ENCODE results near the gene ZNF428. TPM values are rescaled to one million over a fixed set of nuclear protein-coding genes. Genes with fewer than 3 reads are reported as not detected.

The ZNF428 gene
- total RNA-seq, 2 donors from 2014 or later: 51.7 to 108 TPM

- no peak for DNase-seq (ENCODE audit: low spot score)
- Histone ChIP-seq H3K36me3 (peaks cover 0 to 16% of the 10 kb centered on the region in 2 donors), H3K27ac (peak overlapping the region; percentile 94 to 97), H3K4me1 (replicated peaks) (peaks cover 15% of the 10 kb centered on the region), H3K4me3 (peak overlapping the region in 1 of 2 donors; percentile 59), H3K9me3 (no peaks in the 10 kb centered on the region), H3K27me3 (replicated peaks; ENCODE audit: insufficient read depth) (no peaks in the 10 kb centered on the region)
- intact Hi-C loops (cut with DNase I): loop anchor here (2.0 kb wide), 1 partner anchor 59 kb away; no protein-coding TSS in a partner anchor
- no peak for TF ChIP-seq POLR2AphosphoS5 (IDR thresholded peaks at IDR 0.05)
- TF ChIP-seq CTCF (IDR thresholded peaks at IDR 0.05): no peak
- TF ChIP-seq POLR2A (IDR thresholded peaks at IDR 0.05): no peak
- WGBS: 89% methylated on average over 10 of the region's 10 CpGs
Measured at GRCh38 chr19:43594081-43594697, 25.2 kb downstream of the ZNF428 start.

GRCh38 chr19:43592800-43593350 is 26.6 kb downstream of the ZNF428 start:
- no peaks in the 10 kb centered on the region for H3K27me3 ChIP-seq (replicated peaks; ENCODE audit: insufficient read depth)
- TF ChIP-seq POLR2AphosphoS5 (IDR thresholded peaks at IDR 0.05): no peak
- TF ChIP-seq POLR2A (IDR thresholded peaks at IDR 0.05): no peak
- no peak for TF ChIP-seq CTCF (IDR thresholded peaks at IDR 0.05)
- WGBS: 91% methylated on average over 37 of the region's 37 CpGs
- no peak for DNase-seq (ENCODE audit: low spot score)
- intact Hi-C loops (cut with DNase I): no loop called here
- H3K27ac ChIP-seq: no peak overlapping the region
- H3K9me3 ChIP-seq: no peaks in the 10 kb centered on the region
- H3K36me3 ChIP-seq: peaks cover 3 to 12% of the 10 kb centered on the region in 2 donors
- no peak overlapping the region for H3K4me3 ChIP-seq
- H3K4me1 ChIP-seq (replicated peaks): peaks cover 10% of the 10 kb centered on the region

GRCh38 chr19:43591904-43592772 is 27.3 kb downstream of the ZNF428 start:
- no peaks in the 10 kb centered on the region for H3K27me3 ChIP-seq (replicated peaks; ENCODE audit: insufficient read depth)
- 95% methylated on average over 52 of the region's 63 CpGs for WGBS
- H3K9me3 ChIP-seq: no peaks in the 10 kb centered on the region
- DNase-seq (ENCODE audit: low spot score): no peak
- TF ChIP-seq CTCF (IDR thresholded peaks at IDR 0.05) (no peak), POLR2AphosphoS5 (IDR thresholded peaks at IDR 0.05) (no peak), POLR2A (IDR thresholded peaks at IDR 0.05) (no peak)
- peaks cover 8% of the 10 kb centered on the region for H3K4me1 ChIP-seq (replicated peaks)
- no peak overlapping the region for H3K4me3 ChIP-seq
- intact Hi-C loops (cut with DNase I): no loop called here
- peaks cover 3 to 12% of the 10 kb centered on the region in 2 donors for H3K36me3 ChIP-seq
- no peak overlapping the region for H3K27ac ChIP-seq

- Histone ChIP-seq H3K36me3 (peaks cover 3 to 12% of the 10 kb centered on the region in 2 donors), H3K27me3 (replicated peaks; ENCODE audit: insufficient read depth) (no peaks in the 10 kb centered on the region), H3K4me3 (no peak overlapping the region), H3K9me3 (no peaks in the 10 kb centered on the region), H3K27ac (no peak overlapping the region), H3K4me1 (replicated peaks) (peaks cover 4% of the 10 kb centered on the region)
- DNase-seq (ENCODE audit: low spot score): no peak
- TF ChIP-seq POLR2A (IDR thresholded peaks at IDR 0.05) (no peak), CTCF (IDR thresholded peaks at IDR 0.05) (no peak), POLR2AphosphoS5 (IDR thresholded peaks at IDR 0.05) (no peak)
- 86% methylated on average over 6 of the region's 6 CpGs for WGBS
- intact Hi-C loops (cut with DNase I): no loop called here
Measured at GRCh38 chr19:43589678-43590077, 29.8 kb downstream of the ZNF428 start.

Measured in prostate gland (tissue), 2 donors.